Hepatocyte (in vitro differentiated cells): Measurements from ENCODE around the gene KRTAP12-4. TPM values are rescaled to one million over a fixed set of nuclear protein-coding genes. Genes with fewer than 3 reads are reported as not detected.

Experiments used
- DNase-seq: peaks from one replicate; pipeline ENCODE4 v3.0.0-alpha.2; 2016; ENCODE audit warnings: low spot score
- H2AFZ ChIP-seq: fragments of 200-600 bp; sonication (generic); 2 replicates; pipeline ENCODE4 v1.6.0; 2016; ENCODE audit warnings: antibody characterized with exemption, mild to moderate bottlenecking
- H3K27ac ChIP-seq: fragments of 200-600 bp; sonication (generic); 2 replicates; pipeline ENCODE4 v1.5.1; 2016; ENCODE audit warnings: mild to moderate bottlenecking
- H3K27me3 ChIP-seq: fragments of 200-600 bp; sonication (generic); 2 replicates; pipeline ENCODE4 v1.6.1; 2016
- H3K36me3 ChIP-seq: fragments of 200-600 bp; sonication (generic); replicated peaks from 2 replicates; pipeline ENCODE4 v1.5.1; 2016; ENCODE audit warnings: low read depth; ENCODE audit not compliant: insufficient read depth
- H3K4me1 ChIP-seq: fragments of 200-600 bp; sonication (generic); 2 replicates; pipeline ENCODE4 v1.5.1; 2016; ENCODE audit warnings: mild to moderate bottlenecking, moderate library complexity; ENCODE audit not compliant: insufficient read depth
- H3K4me2 ChIP-seq: fragments of 200-600 bp; sonication (generic); 2 replicates; pipeline ENCODE4 v1.6.0; 2016
- H3K4me3 ChIP-seq: fragments of 200-600 bp; sonication (generic); 2 replicates; pipeline ENCODE4 v1.5.1; 2016; ENCODE audit warnings: mild to moderate bottlenecking
- H3K79me2 ChIP-seq: fragments of 200-600 bp; sonication (generic); 2 replicates; pipeline ENCODE4 v1.6.0; 2017; ENCODE audit warnings: mild to moderate bottlenecking
- H3K9me2 ChIP-seq: fragments of 200-600 bp; sonication (generic); replicated peaks from 2 replicates; pipeline ENCODE4 v1.6.0; 2017; ENCODE audit warnings: mild to moderate bottlenecking; ENCODE audit not compliant: insufficient read depth
- H3K9me3 ChIP-seq: fragments of 200-600 bp; sonication (generic); 2 replicates; pipeline ENCODE4 v1.5.1; 2016; ENCODE audit warnings: low read depth, mild to moderate bottlenecking
- H4K20me1 ChIP-seq: fragments of 200-600 bp; sonication (generic); 2 replicates; pipeline ENCODE4 v1.6.0; 2016; ENCODE audit warnings: mild to moderate bottlenecking; ENCODE audit not compliant: insufficient read depth, poor library complexity, severe bottlenecking
- EZH2 ChIP-seq: fragments of 200-600 bp; sonication (generic); IDR thresholded peaks from 2 replicates; pipeline ENCODE4 v1.6.1; 2016; ENCODE audit warnings: antibody characterized with exemption, mild to moderate bottlenecking, borderline replicate concordance
- EZH2phosphoT487 ChIP-seq: fragments of 200-600 bp; sonication (generic); IDR thresholded peaks from one replicate; pipeline ENCODE4 v1.6.1; 2018; ENCODE audit warnings: antibody characterized with exemption, mild to moderate bottlenecking, low read depth, moderate library complexity; ENCODE audit not compliant: unreplicated experiment, severe bottlenecking
- WGBS: methylation state at CpG from one replicate; pipeline ENCODE4 v1.1.6; 2016; ENCODE audit warnings: low lambda C conversion rate; ENCODE audit errors: missing lambda C conversion rate; 5-methylcytosine and 5-hydroxymethylcytosine counted together
- polyA plus RNA-seq: library from polyadenylated mRNA; unstranded; fragments of >200 nt; fragmentation: Nextera tagmentation; extraction: Ambion mirVana; gene quantifications from 2 replicates; pipeline ENCODE4 v1.2.1, GENCODE V29; 2016
- total RNA-seq: library from RNA; depleted of rRNA; stranded (reverse); fragments of >200 nt; gene quantifications from 2 replicates; pipeline ENCODE4 v1.2.3, GENCODE V29; 2014
- TF ChIP-seq, protein P1 (sequence below): fragments of 200-600 bp; sonication (generic); IDR thresholded peaks from 2 replicates; pipeline ENCODE4 v1.5.1; 2016; ENCODE audit warnings: antibody characterized with exemption, mild to moderate bottlenecking; ENCODE audit not compliant: poor library complexity

Gene KRTAP12-4
- total and polyA plus RNA-seq, 2 experiments from 2014 or later = not detected

DNA sequence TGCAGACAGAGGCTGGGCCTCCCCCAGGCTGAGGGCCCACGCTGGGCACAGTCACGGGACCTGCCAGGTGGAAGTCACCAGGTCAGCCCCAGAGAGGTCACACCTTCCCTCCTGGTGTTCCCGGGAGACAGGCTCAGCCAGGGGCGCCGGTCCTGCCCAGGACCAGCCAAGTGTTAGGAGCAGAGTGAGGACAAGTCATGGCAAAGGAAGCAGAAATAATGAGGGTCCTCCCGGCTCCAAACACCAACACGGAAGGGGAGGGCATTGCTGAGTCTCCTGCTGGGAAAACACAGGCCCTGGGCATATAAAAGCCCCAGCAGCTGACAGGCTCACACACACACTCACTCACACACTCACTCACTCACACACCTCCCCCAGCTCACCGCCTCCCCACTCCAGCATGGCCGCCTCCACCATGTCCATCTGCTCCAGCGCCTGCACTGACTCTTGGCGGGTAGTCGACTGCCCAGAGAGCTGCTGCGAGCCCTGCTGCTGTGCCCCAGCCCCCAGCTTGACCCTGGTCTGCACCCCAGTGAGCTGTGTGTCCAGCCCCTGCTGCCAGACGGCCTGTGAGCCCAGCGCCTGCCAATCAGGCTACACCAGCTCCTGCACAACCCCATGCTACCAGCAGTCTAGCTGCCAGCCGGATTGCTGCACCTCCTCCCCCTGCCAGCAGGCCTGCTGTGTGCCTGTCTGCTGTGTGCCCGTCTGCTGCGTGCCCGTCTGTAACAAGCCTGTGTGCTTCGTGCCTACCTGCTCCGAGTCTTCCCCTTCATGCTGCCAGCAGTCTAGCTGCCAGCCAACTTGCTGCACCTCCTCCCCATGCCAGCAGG lies 17.2 kb downstream of the KRTAP12-4 start, which contains the start of gene KRTAP10-10:
Gene KRTAP10-10 (plus strand): TSS at position 339 of the 833 bp plus-strand sequence. CDS start 62 bp downstream, at position 401.
- DNase-seq = no peak
- no peaks in the 10 kb centered on the region for H3K9me2 ChIP-seq
- no peaks in the 10 kb centered on the region for H3K36me3 ChIP-seq
- no peak within 1 kb of the TSS for H3K4me3 ChIP-seq
- H3K27me3 ChIP-seq = no peaks in the 10 kb centered on the region
- H2AFZ ChIP-seq = no peak within 1 kb of the TSS
- H3K4me2 ChIP-seq = no peak within 1 kb of the TSS
- H3K79me2 ChIP-seq = no peaks in the 10 kb centered on the region
- H3K27ac ChIP-seq = no peak within 1 kb of the TSS
- no peaks in the 10 kb centered on the region for H3K4me1 ChIP-seq
- 83% methylated on average over 19 of the region's 21 CpGs for WGBS
- H3K9me3 ChIP-seq = no peaks in the 10 kb centered on the region
- TF ChIP-seq, protein P1, sequence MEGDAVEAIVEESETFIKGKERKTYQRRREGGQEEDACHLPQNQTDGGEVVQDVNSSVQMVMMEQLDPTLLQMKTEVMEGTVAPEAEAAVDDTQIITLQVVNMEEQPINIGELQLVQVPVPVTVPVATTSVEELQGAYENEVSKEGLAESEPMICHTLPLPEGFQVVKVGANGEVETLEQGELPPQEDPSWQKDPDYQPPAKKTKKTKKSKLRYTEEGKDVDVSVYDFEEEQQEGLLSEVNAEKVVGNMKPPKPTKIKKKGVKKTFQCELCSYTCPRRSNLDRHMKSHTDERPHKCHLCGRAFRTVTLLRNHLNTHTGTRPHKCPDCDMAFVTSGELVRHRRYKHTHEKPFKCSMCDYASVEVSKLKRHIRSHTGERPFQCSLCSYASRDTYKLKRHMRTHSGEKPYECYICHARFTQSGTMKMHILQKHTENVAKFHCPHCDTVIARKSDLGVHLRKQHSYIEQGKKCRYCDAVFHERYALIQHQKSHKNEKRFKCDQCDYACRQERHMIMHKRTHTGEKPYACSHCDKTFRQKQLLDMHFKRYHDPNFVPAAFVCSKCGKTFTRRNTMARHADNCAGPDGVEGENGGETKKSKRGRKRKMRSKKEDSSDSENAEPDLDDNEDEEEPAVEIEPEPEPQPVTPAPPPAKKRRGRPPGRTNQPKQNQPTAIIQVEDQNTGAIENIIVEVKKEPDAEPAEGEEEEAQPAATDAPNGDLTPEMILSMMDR = no peak
- TF ChIP-seq EZH2 = no peak
- no peak for TF ChIP-seq EZH2phosphoT487
- no peaks in the 10 kb centered on the region for H4K20me1 ChIP-seq

DNA sequence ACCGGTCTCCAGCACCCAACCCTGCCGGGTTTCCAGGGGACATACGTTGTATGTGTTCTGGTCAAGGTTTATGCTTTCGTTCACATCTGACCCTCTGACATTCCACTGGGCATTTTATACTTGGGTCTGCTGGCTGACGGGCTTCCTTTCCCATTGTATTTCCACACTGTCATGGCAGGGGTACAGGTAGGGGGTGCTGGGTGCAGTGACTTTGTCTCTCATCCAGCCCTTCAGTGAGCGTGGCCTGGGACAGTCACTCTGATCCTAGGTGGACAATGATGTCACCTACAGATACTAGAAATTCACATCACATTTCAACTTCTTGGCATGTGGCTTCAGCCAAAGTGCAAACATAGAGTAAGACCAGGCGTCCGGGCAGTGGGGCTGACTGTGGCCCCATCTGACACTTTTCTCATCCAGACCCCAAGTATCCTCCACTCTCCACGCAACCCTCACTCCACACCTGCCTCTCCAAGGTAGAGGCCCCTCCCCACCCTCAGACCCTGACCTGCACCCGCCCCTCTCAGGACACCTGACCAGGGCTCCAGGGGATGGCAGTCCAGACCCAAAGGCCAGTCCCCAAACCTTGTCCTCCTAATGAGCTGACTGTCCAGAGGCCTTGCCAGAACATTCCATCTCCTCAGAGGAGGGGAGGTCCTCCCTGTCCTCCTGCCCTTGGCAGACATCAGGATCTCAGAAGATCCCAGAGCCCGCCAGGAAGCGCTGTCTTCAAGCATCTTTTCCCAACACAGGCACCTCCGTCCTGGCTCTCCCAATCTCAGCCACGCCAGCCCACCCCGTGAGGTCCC lies 18.0 kb downstream of the KRTAP12-4 start:
- no peaks in the 10 kb centered on the region for H3K9me2 ChIP-seq
- H3K27ac ChIP-seq = no peak overlapping the region
- H3K9me3 ChIP-seq = no peaks in the 10 kb centered on the region
- H3K4me3 ChIP-seq = no peak overlapping the region
- no peak overlapping the region for H3K4me2 ChIP-seq
- no peaks in the 10 kb centered on the region for H4K20me1 ChIP-seq
- H2AFZ ChIP-seq = no peak overlapping the region
- H3K27me3 ChIP-seq = no peaks in the 10 kb centered on the region
- WGBS = 90% methylated on average over 15 of the region's 15 CpGs
- TF ChIP-seq EZH2phosphoT487 (no peak), EZH2 (no peak)
- TF ChIP-seq, protein P1 = no peak
- H3K4me1 ChIP-seq = no peaks in the 10 kb centered on the region
- H3K36me3 ChIP-seq = no peaks in the 10 kb centered on the region
- H3K79me2 ChIP-seq = no peaks in the 10 kb centered on the region
- no peak for DNase-seq

DNA sequence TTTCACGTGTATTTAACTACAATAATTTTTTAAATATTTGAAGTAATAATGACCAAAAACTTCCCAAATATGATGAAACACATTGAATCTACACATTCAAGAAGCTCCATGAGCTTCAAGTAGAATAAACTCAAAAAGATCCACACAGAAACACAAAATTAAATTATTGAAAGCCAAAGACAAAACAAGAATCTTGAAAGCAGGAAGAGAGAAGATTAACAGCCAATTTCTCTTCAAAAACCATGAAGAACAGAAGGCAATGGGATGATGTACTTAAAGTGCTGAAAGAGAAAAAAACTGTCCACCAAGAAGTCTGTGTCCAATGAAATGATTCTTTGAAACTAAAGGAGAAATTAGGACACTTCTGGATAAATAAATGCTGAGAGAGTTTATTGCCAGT lies 22.4 kb downstream of the KRTAP12-4 start:
- no peak overlapping the region for H3K4me2 ChIP-seq
- H3K27me3 ChIP-seq = no peaks in the 10 kb centered on the region
- no peaks in the 10 kb centered on the region for H3K36me3 ChIP-seq
- H3K27ac ChIP-seq = no peak overlapping the region
- no peak for DNase-seq
- H3K9me3 ChIP-seq = no peaks in the 10 kb centered on the region
- WGBS = 93% methylated on average over 1 of the region's 1 CpG
- no peak for TF ChIP-seq EZH2
- TF ChIP-seq, protein P1 = no peak
- no peak for TF ChIP-seq EZH2phosphoT487
- no peak overlapping the region for H3K4me3 ChIP-seq
- H3K79me2 ChIP-seq = no peaks in the 10 kb centered on the region
- no peak overlapping the region for H2AFZ ChIP-seq
- H3K4me1 ChIP-seq = no peaks in the 10 kb centered on the region
- no peaks in the 10 kb centered on the region for H4K20me1 ChIP-seq
- no peaks in the 10 kb centered on the region for H3K9me2 ChIP-seq
